ENCODE measurements around the gene ARHGEF9.
"Not testable (repeated sequence)": the region's sequence is repeated elsewhere in the genome, so short reads cannot be mapped to it uniquely, and the experiment has no call there.

The ARHGEF9 gene

DNA sequence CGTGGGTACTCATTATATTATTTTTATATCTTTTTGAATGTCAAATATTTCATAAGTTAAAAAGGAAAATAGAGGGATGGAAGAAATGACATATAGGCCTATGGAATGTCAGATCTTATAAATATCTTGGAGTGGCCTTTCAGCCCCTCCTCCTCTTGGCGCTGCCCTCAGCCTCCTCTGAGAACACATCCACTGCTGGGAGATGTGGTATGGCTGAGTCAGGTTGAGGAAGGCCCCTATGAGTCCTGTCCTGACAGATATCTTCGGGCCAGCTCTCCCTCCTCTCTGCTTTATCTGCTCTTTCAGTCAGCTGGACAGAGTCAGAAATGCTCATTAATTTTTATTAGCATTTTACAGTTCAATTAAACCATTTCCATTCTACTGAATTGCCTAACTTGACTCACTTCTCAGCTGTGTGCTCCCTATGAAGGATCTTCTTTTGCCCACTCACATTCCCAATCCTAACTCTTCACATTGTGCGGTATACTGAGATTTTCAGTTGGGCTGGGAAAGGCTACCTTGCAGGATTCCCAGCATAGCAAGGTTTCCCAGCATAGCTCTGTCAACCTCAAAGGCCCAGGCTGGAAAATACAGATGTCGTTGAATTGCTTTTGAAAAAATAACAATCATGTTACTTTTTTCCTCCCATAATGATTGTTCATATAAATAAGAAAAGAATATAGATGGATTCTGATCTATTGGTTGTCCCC lies 128.0 kb downstream of the ARHGEF9 start:
- DNase-seq = no peak

DNA sequence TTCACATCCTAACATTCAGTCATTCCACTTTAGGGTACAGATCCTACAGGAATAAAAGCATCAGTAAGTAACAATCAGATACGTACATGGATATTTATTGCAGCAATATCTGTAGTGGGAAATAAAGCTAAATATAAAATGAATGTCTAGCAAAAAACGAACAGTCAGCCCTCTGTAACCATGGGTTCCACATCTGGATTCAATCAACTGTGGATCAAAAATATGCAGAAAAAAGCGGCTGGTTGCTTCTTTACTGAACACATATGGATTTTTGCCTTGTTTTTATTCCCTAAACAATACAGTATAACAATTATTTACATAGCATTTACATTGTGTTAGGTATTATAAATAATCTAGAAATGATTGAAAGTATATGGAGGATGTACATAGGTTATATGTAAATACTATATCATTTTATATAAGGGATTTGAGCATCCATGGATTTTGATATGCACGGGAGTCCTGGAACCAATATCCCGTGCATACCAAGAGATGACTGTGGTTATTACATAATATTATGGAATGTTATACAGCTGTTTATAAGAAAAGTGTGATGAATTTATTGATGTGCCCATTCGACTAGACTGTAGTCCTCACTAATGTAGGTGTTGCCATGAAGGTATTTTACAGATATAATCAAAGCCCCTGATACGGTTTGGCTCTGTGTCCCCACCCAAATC lies 132.8 kb downstream of the ARHGEF9 start:
- DNase-seq = no peak

DNA sequence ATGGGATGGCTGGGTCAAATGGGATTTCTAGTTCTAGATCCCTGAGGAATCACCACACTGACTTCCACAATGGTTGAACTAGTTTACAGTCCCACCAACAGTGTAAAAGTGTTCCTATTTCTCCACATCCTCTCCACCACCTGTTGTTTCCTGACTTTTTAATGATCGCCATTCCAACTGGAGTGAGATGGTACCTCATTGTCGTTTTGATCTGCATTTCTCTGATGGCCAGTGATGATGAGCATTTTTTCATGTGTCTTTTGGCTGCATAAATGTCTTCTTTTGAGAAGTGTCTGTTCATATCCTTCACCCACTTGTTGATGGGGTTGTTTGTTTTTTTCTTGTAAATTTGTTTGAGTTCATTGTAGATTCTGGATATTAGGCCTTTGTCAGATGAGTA lies 139.3 kb downstream of the ARHGEF9 start:
- DNase-seq = not testable (repeated sequence)

DNA sequence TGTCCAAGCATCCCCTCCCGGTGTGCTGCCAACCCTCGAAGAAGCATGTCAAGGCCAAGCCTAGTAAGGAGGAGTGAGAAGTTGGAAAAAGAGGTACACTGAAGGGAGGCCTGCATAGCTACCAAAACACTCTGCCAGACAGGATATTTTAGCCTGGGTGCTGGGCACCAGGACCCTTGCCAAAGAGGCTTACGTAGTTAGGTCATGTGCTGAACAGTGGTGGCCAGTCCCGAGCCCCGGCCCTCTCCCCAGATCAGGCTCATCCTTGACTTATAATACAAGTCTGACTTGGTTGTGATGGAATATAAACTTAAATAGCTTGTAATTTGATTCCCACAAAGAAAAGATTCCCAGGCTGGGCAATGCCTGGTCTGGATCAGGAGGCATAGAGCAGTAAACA lies 149.3 kb downstream of the ARHGEF9 start:
- DNase-seq = no peak

DNA sequence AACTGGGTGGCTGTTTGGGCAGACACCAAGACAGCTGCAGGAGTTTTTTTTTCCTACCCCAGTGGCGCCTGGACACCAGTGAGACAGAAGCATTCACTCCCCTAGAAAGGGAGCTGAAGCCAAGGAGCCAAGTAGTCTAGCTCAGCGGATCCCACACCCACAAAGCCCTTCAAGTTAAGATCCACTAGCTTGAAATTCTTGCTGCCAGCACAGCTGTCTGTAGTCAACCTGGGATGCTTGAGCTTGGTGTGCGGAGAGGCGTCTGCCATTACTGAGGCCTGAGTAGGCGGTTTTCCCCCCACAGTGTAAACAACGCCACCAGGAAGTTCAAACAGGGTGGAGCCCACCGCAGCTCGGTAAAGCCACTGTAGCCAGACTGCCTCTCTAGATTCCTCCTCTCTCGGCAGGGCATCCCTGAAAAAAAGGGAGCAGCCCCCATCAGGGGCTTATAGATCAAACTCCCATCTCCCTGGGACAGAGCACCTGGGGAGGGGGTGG lies 171.4 kb downstream of the ARHGEF9 start:
- DNase-seq = no peak

DNA sequence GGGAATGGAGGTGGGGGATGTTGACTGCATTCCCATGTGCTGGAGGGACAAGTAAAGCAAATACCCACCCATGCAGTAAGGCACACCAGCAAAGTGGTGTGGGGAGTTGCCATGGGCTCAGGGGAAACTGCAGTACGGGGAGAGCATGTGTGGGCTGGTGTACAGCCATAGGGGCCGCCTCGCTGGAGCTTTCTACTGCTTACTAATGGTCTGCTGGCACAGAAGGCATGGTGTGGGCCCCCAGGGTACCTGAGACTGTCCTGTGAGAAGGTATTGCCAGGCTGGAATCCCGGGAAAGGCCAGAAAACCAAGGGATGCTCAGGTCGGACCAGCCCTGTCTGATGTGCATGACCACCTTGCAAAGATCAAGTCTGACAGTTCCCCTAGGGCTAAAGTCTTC lies 199.1 kb downstream of the ARHGEF9 start:
- DNase-seq = no peak
